Upper lobe of left lung (tissue), 4 donors: ENCODE results near the gene UST.

Experiments used
- CTCF ChIP-seq, 6 experiments: fragments of 450-650 bp in 4 of 6; fragments of 200-600 bp in 2 of 6; sonication (generic) in 2 of 6; IDR thresholded peaks; one replicate each; pipeline ENCODE4 v1.5.1; 2016 to 2019; ENCODE audit warnings: antibody characterized with exemption in 6 of 6
- EP300 ChIP-seq, 4 donors: sonication (generic); formaldehyde crosslinking; IDR thresholded peaks; one replicate each; pipeline ENCODE4 v1.5.1; 2017; ENCODE audit warnings: antibody characterized with exemption in 4 of 4, control low read depth in 2 of 4
- POLR2AphosphoS5 ChIP-seq, 2 donors: sonication (generic); formaldehyde crosslinking; IDR thresholded peaks; one replicate each; pipeline ENCODE4 v1.5.1; 2017; ENCODE audit warnings: antibody characterized with exemption in 2 of 2

GRCh38 chr6:148765898-148766808 lies 19.3 kb downstream of the UST start:
- TF ChIP-seq CTCF (IDR thresholded peaks at IDR 0.05) (no peak), EP300 (IDR thresholded peaks at IDR 0.05) (no peak), POLR2AphosphoS5 (IDR thresholded peaks at IDR 0.05) (no peak)
